ENCODE measurements around the gene SORT1. TPM values are rescaled to one million over a fixed set of nuclear protein-coding genes. Genes with fewer than 3 reads are reported as not detected.

Gene SORT1
- total and polyA plus RNA-seq, 2 of the 13 experiments (the other 11 are each of a cell fraction or from before 2014, with no cell fraction given), result 32.4 to 93.0 TPM

DNA sequence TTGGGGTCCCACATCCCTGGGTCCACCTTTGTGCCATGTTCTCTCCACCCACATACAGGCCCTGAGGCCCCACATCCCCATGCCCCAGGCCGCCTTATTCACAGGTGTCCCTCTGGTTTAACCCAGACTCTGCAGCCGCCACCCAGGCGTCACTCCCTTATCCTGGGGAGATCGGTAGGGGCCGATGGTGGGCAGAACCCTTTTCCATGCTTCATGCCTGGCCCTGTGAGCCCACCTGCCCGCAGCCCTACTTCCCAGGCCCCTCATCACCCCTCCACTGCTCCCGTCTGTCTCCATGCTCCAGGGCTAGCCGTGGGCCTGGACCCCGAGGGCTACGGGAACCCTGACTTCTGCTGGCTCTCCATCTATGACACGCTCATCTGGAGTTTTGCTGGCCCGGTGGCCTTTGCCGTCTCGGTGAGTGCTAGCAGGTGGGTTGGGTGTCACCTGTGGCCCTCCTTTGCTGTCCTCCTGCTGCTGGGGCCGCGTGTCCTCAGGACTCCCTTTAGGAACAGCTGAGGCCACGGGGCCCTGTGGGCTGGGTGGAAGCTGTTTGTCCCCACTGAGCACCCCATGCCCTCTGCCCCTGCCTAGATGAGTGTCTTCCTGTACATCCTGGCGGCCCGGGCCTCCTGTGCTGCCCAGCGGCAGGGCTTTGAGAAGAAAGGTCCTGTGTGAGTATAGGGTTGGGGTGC, 126.9 kb downstream of the SORT1 start:
- no peak for ATAC-seq
- no peak for FAIRE-seq
- in situ Hi-C loops (cut with HindIII; ENCODE audit: extremely low pct_ligation_motif_present, low pct_unique_long_range_greater_than_20kb), result loop anchor here (5.0 kb wide), 1 partner anchor 52 kb away; no protein-coding TSS in a partner anchor
- CTCF ChIA-PET (ENCODE audit: low intra/inter-chr PET ratio, low total read pairs), result no interaction called here
- Histone ChIP-seq H3K4me1 (ENCODE audit: insufficient read depth, low read length) (peaks cover 34% of the 10 kb centered on the region), H3K27me3 (ENCODE audit: control insufficient read depth in 1 of 2, insufficient read depth in 2 of 2, low read length in 2 of 2) (no peaks in the 10 kb centered on the region), H3K36me3 (replicated peaks in 1 of 2; ENCODE audit: control insufficient read depth in 1 of 2, insufficient read depth in 2 of 2, low read length in 2 of 2) (0 out of 5 replicates have a peak, but pooled peaks cover 2% of the 10 kb centered on the region in 2 experiments), H3K4me3 (replicated peaks in 1 of 3; ENCODE audit: insufficient read depth in 1 of 3, low read depth in 2 of 3, low read length in 3 of 3) (no peak overlapping the region), H3K9ac (ENCODE audit: insufficient read depth, low read depth, low read length) (no peak overlapping the region), H3K27ac (ENCODE audit: extremely low read length, insufficient read depth, low read length) (no peak overlapping the region), H4K20me1 (ENCODE audit: insufficient read depth, low read length) (no peaks in the 10 kb centered on the region), H3K4me2 (ENCODE audit: low read depth, low read length) (no peak overlapping the region), H3K9me3 (ENCODE audit: low read length) (no peaks in the 10 kb centered on the region), H3K79me2 (ENCODE audit: insufficient read depth, low read length) (no peaks in the 10 kb centered on the region), H2AFZ (ENCODE audit: low read length) (no peak overlapping the region)
- 95% methylated on average over 14 of the region's 20 CpGs for WGBS (ENCODE audit: low lambda C conversion rate)
- BruUV-seq (replicated peaks), result no TSS peak
- POLR2A ChIA-PET, result no interaction called here
- intact Hi-C loops (cut with micrococcal nuclease; ENCODE audit: unreplicated experiment), result loop anchor here (10.0 kb wide), 1 partner anchor 74 kb away; no protein-coding TSS in a partner anchor
- no peak for DNase-seq (ENCODE audit: low spot score)
- TF ChIP-seq ATF1 (CRISPR knock-in tag; IDR thresholded peaks at IDR 0.05), result no peak
- no peak for TF ChIP-seq ZNF510 (CRISPR knock-in tag; IDR thresholded peaks at IDR 0.05; ENCODE audit: low read depth)
- no peak for TF ChIP-seq PBX2 (CRISPR knock-in tag; IDR thresholded peaks at IDR 0.05)
- TF ChIP-seq ATF7 (IDR thresholded peaks at IDR 0.05), result no peak
- no peak for TF ChIP-seq ATF7 (CRISPR knock-in tag; IDR thresholded peaks at IDR 0.05)
- TF ChIP-seq HMGXB4 (CRISPR knock-in tag; IDR thresholded peaks at IDR 0.05; ENCODE audit: borderline replicate concordance in 1 of 2, low read depth in 1 of 2), result no peak
- TF ChIP-seq TOPORS (CRISPR knock-in tag; IDR thresholded peaks at IDR 0.05), result no peak
- TF ChIP-seq RERE (CRISPR knock-in tag; IDR thresholded peaks at IDR 0.05; ENCODE audit: low read depth), result no peak
- TF ChIP-seq ATF7-NPFF (CRISPR knock-in tag; IDR thresholded peaks at IDR 0.05; ENCODE audit: low read depth), result no peak
- no peak for TF ChIP-seq ZFP37 (CRISPR knock-in tag; IDR thresholded peaks at IDR 0.05; ENCODE audit: borderline replicate concordance)
- TF ChIP-seq NR3C1 (CRISPR knock-in tag; IDR thresholded peaks at IDR 0.05), result no peak
- no peak for TF ChIP-seq HMGA1 (CRISPR knock-in tag; conservative IDR thresholded peaks at IDR 0.05)
- no peak for TF ChIP-seq SIN3B (IDR thresholded peaks at IDR 0.05; ENCODE audit: low read length)
- no peak for TF ChIP-seq FOXP1 (IDR thresholded peaks at IDR 0.05)
- no peak for TF ChIP-seq FOXP1 (CRISPR knock-in tag; IDR thresholded peaks at IDR 0.05)
- TF ChIP-seq, protein P1, sequence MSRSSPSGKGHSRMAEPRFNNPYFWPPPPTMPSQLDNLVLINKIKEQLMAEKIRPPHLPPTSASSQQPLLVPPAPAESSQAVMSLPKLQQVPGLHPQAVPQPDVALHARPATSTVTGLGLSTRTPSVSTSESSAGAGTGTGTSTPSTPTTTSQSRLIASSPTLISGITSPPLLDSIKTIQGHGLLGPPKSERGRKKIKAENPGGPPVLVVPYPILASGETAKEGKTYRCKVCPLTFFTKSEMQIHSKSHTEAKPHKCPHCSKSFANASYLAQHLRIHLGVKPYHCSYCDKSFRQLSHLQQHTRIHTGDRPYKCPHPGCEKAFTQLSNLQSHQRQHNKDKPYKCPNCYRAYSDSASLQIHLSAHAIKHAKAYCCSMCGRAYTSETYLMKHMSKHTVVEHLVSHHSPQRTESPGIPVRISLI (CRISPR knock-in tag; IDR thresholded peaks at IDR 0.05; ENCODE audit: borderline replicate concordance), result no peak
